Stimulated activated CD4-positive, alpha-beta T cell treated with anti-CD3 and anti-CD28 coated beads, TNF-alpha, amount 100 ng/mL, for 48 hours (primary cell): ENCODE results near the gene DRD2.

ENCODE experiments used
- DNase-seq, 3 donors: peaks; one replicate each; pipeline ENCODE4 v3.0.0-alpha.2; 2020; ENCODE audit warnings: low read depth in 3 of 3

Gene DRD2

DNA sequence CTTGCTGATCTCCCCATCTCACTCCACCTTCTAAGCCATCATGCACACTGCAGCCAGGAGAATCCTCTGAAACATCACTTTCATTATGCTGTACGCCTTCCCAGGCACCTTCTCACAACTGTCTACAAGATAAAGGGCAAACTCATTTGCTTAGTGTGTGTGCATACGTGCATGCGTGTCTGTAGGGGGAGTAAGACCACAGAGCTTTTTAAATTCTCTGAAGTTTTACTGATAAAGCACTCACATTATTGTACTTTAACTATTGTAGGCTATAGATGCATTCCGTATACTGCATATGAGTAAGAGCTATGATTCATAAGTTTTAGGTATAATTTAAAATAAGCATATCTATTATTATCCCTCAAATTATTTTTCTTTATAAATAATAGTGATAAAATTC lies 102.9 kb downstream of the DRD2 start:
- DNase-seq: no peak

DNA sequence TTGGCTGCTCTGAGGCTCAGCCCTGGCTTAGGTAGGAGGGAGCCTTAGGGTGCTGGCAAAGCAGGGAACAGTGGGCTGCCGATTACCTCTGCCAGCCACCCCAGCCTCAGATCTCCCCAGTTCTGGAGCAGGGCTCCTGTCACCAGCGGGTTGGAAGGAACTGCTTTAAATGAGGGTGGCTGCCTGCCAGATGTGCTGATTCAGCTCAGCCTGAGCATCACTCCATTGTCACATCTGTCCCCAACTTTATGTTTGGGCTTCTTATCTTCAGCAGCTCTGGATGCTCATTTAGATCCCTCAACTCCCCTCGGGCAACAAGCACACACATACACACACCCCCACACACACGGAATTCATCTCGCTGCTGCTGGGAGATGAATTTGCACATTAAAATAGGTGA lies 104.6 kb downstream of the DRD2 start:
- no peak for DNase-seq

GRCh38 chr11:113369411-113369810 lies 105.8 kb downstream of the DRD2 start:
- no peak for DNase-seq

DNA sequence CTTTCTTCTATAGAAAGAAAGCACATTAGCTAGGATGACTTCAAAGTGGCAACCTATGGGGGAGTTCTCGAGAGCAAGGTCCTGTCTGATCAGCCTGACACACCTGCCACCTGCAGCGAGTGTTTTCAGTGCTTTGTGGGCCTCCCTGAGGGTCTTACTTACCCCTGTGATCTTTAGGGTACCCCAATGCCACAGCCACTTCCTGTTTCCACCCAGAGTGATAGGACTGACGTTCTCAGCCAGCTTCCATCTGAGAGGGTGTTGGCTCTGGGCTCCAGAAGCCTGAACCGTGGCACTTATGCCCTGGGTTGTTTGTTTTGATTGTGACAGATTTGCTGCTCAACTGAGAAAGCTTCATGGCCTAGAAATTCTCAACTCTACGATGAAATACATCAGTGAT lies 109.3 kb downstream of the DRD2 start:
- DNase-seq: no peak

DNA sequence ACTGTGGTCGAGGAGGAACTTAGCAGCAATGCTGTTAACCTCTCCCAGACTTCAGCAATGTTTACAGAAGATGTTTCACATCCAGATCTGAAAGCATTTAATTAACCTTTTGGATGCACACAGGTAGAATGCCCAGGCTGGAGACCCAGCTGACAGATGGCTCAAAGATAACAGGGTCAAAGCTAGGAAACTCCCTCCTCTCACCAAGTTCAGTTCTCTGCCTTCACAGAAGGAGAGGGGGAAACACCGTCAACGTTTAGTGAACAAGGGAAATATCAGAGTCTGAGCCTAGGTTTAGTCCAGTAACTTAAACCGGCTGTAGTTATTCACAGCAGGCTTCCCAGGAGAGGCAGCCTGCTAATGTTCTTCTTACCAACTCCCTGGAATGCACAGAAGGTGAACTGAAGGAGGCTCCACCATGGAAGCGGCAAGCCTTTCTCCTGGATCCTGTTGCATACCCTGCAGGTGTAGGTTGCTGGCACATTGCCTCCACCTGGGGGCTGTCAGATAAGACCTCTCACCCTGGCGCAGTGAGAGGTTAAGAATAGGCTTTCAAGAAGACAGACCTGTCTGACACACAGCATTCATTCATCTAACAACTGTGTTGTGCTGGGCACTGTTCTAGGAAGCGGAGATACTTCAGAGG lies 111.1 kb downstream of the DRD2 start:
- no peak for DNase-seq

DNA sequence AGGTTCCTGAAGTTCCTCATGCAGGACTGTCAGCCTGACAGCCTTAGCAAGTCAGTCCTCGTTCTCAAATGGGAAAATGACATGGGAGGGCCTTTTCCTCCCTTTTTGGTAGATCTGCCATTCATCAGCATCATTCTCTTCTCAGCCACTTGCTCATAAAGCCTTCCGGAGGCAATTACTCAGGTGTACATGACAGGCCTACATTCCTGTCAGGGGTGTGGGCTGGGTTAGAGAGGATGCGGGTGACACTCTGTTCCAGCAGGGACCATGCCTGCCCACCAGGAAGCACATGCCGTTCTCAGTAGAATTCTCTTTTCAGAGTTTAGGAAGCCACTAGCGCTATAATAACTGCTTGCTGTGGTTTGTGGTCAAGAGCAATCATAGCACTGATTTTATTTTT lies 111.8 kb downstream of the DRD2 start:
- DNase-seq: no peak
